Stimulated activated CD4-positive, alpha-beta T cell treated with anti-CD3 and anti-CD28 coated beads, Interleukin-4, amount 100 ng/mL, for 1 hour (primary cell): Measurements from ENCODE around the gene AHSG.
"Not testable (repeated sequence)": the region's sequence is repeated elsewhere in the genome, so short reads cannot be mapped to it uniquely, and the experiment has no call there.

Source experiments
- DNase-seq: peaks from one replicate; pipeline ENCODE4 v3.0.0-alpha.2; 2020

Gene AHSG

DNA sequence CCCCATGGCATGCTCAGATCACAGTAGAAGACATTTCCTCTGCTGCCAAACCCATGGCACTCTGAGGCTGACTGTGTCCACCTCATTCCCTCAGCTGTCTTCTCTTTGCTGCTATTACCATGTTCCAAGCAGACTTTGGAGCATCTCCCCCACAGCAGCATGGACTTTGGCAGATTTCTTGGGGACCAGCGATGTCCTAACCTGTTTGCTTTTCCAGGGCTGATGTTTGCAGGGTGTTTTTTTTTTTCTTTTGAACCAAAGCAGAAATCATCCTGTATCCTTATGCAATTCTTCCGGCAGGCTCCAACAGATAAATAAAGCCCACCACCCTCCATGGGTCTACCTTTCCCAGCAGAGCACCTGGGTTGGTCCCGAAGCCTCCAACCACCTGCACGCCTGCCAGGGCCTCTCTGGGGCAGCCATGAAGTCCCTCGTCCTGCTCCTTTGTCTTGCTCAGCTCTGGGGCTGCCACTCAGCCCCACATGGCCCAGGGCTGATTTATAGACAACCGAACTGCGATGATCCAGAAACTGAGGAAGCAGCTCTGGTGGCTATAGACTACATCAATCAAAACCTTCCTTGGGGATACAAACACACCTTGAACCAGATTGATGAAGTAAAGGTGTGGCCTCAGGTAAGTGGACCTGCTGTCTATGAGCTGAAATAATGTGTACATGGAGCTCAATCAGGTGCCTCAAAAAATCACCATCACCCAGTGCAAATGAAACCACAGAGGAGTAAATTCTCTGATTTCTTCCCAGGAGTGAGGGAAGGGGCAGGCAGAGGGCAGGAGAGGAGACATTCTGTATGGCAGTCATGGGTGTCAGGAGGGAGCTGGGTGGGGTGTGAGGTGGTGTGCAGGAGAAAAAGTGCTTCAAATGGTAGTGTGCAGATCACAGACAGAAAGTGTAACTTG, at the start of gene AHSG:
Gene AHSG, plus strand, starts transcription at position 340 of the 916 bp plus-strand sequence. Its CDS starts 82 bp downstream, at position 422.
- no peak for DNase-seq

DNA sequence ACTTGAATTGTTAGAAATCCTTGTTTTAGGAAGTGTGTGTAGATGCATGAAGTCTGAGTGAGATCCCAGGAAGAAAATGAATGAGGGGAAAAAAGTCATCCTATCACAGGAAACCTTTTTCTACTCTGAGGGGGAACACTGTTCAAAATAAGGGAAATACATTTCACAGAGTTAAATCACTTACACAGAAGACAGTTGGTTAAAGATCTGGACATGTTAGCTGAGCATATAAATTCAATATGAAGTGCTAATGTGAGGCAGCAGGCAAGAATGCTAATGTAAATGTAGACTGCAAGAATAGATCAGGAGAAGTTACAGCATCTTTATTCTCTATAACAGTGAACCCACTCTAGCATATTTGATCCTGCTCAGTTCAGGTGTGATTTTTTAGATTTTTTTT, 48.3 kb upstream of the AHSG start:
- DNase-seq, result no peak

DNA sequence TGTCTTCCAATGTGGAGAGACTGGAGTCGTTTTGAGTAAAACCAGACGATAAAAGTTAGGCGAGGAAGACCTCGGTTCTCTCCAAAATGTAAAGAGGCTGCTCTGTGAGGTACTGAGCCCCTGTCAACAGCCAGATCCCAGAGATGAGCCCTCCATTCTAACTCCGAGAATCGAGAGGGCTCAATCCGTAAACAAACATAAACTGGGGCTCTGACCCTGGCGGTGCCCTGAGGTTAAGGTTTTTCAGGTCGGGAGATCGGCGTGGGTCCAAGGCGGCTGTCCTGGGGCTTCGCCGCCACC, 46.1 kb upstream of the AHSG start:
- DNase-seq, result no peak

GRCh38 chr3:186567072-186567921, 45.6 kb upstream of the AHSG start, which contains the start of gene TBCCD1:
Gene TBCCD1 (minus strand): TSS chr3:186567339. CDS start chr3:186564329, 3,010 bp downstream.
- peak; percentile 94 for DNase-seq

GRCh38 chr3:186569361-186569760, 43.5 kb upstream of the AHSG start:
- DNase-seq, result not testable (repeated sequence)

- no peak for DNase-seq
These were observed 43.1 kb upstream of the AHSG start for GRCh38 chr3:186569779-186570095.

- DNase-seq, result peak; percentile 97
These were observed 42.5 kb upstream of the AHSG start, which contains the start of gene DNAJB11 for GRCh38 chr3:186570096-186570940. Gene DNAJB11 (plus strand): TSS chr3:186570720. CDS start chr3:186570898, 178 bp downstream.

- DNase-seq, result no peak
These were observed 41.8 kb upstream of the AHSG start for GRCh38 chr3:186570941-186571643.

- DNase-seq, result no peak
These were observed 41.2 kb upstream of the AHSG start for GRCh38 chr3:186571644-186572013.

GRCh38 chr3:186577521-186577920, 35.3 kb upstream of the AHSG start:
- DNase-seq, result no peak

- DNase-seq, result no peak
These were observed 32.1 kb upstream of the AHSG start for GRCh38 chr3:186580785-186581184.

GRCh38 chr3:186582541-186582940, 30.3 kb upstream of the AHSG start:
- DNase-seq, result no peak

- no peak for DNase-seq
These were observed 29.0 kb upstream of the AHSG start for GRCh38 chr3:186583831-186584230.

DNA sequence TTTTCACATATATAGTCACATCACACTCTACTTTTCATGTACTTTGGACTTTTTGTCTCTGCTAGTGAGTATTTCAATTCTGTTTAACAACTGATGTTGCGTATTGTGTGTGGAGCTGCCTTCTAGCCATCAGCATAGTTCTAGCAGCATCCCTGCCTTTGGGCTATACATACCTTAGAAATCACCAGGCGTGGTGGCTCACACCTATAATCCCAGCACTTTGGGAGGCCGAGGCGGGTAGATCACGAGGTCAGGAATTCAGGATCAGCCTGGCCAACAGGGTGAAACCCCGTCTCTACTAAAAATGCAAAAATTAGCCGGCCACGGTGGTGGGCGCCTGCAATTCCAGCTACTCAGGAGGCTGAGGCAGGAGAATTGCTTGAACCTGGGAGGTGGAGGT, 26.6 kb upstream of the AHSG start:
- not testable (repeated sequence) for DNase-seq

DNA sequence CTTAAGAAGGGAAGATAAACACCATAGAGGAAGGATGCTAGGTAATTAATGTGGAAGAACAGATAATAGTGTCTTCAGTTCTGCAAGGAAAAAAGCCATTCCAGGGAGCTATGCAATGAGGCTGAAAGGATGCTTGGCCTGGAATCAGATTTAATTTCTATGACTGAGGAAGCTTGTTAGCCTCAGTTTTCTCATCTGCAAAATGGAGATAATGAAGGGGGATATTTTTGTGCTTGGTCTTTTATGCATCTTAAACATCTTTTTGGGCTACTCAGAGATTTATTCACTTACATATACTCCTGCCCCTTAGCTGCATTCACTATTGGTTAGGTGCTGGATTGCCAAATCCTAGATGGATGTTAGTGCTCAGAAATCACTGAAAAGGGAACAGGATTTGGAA, 25.7 kb upstream of the AHSG start:
- DNase-seq, result no peak

GRCh38 chr3:186588632-186589031, 24.2 kb upstream of the AHSG start:
- DNase-seq, result no peak

DNA sequence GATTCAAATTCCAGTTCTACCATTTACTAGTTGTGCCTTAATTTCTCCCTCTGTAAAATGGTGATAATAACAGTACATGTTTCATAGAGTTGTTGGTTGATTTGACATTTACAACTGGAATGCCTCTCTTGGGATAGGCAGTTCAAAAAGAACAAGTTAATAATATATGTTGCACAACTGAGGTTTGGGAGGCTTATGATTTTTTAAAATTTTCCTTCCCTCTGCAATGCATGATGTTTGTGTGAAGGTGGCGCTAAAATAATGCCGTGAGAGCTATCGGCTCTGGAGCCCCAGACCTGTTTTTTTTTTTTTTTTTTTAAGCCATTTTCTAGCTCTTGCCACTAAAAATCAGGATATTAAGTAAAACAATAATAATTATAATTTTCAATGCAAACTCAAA, 23.7 kb upstream of the AHSG start:
- no peak for DNase-seq

GRCh38 chr3:186589856-186590579, 22.8 kb upstream of the AHSG start:
- DNase-seq, result no peak

DNA sequence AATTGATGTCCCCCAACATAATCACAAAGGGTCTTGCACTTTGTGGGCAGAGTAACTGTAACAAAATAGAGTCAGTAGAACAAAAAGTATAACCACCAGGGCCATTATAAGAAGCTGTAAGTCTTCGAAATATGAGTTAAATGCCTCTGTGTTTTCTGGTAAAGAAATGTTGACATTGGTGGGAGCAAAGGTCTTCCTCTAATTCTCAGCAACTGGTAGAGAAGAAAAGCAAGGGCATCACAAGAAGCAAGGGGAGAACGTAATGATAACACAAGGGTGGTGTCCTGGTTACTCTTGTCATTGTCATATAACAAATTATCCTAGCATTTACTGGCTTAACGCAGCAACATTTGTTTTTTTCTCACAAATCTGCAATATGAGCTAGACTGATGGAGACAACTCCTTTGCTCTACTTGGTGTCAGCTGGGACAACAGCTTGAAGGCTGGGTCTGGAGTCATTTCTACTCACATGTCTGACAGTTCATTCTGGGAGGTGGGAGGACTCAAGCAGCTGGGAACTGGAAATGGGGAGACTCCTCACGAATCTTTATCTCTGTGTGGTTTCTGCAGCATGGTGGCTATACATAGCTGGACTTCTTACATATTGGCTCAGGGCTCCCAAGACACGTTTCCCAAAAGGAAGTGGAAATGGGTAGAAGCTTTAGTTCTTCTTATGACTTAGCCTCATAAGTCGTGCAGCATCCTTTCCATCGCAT, 22.1 kb upstream of the AHSG start:
- DNase-seq, result no peak

DNA sequence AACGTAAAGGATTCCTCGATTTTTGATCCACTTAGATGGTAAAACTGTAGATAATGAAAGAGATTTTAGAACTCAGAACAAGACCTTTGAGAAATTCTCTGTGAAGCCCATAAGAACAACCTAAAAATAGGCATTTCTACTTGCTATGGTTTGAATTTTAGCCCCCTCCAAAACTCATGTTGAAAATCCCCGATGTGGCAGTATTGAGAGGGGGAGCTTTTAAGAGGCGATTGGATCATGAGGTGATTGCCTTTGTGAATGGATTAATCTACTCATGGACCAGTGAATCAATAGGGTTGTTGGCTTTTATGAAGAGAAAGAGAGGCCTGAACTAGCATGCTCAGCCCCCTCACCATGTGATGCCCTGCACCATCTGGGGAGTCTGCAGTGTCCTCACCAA, 20.2 kb upstream of the AHSG start:
- DNase-seq, result no peak

GRCh38 chr3:186593862-186594261, 19.0 kb upstream of the AHSG start:
- DNase-seq, result no peak
